Astrocyte (in vitro differentiated cells and primary cell): Measurements from ENCODE around the gene ZNF516.

Source experiments
- EZH2 ChIP-seq: IDR thresholded peaks from 2 replicates; pipeline ENCODE4 v1.6.1; 2012; ENCODE audit warnings: mild to moderate bottlenecking, low read length, inconsistent platforms; ENCODE audit not compliant: insufficient read depth
- TF ChIP-seq, protein P1 (sequence below): IDR thresholded peaks from 2 replicates; pipeline ENCODE4 v1.5.1; 2011; ENCODE audit warnings: low read depth, mild to moderate bottlenecking, inconsistent platforms, low read length, moderate library complexity; ENCODE audit not compliant: insufficient read depth

DNA sequence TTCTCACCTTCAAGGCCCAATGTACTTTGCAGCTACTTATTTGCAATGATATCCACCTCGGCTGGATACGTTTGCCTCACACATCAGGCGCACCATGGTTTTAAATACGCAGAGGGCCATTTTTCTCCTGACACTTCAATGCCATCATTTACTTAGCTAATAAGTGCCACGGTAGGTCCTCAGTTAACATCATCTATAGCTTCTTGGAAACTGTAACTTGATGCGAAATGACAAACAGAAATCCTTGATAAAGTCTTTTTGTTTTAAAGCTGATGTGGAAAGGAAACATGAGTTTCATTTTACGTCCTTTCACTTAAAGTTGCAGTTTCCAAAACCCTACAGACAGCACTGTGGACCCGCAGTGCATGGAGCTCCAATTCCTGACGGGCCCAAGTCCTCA lies 37.1 kb downstream of the ZNF516 start:
- TF ChIP-seq, protein P1, sequence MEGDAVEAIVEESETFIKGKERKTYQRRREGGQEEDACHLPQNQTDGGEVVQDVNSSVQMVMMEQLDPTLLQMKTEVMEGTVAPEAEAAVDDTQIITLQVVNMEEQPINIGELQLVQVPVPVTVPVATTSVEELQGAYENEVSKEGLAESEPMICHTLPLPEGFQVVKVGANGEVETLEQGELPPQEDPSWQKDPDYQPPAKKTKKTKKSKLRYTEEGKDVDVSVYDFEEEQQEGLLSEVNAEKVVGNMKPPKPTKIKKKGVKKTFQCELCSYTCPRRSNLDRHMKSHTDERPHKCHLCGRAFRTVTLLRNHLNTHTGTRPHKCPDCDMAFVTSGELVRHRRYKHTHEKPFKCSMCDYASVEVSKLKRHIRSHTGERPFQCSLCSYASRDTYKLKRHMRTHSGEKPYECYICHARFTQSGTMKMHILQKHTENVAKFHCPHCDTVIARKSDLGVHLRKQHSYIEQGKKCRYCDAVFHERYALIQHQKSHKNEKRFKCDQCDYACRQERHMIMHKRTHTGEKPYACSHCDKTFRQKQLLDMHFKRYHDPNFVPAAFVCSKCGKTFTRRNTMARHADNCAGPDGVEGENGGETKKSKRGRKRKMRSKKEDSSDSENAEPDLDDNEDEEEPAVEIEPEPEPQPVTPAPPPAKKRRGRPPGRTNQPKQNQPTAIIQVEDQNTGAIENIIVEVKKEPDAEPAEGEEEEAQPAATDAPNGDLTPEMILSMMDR: no peak
- TF ChIP-seq EZH2: no peak
